Stimulated activated CD4-positive, alpha-beta T cell treated with anti-CD3 and anti-CD28 coated beads, Interleukin-15, amount 100 ng/mL, for 1 hour (primary cell): ENCODE results near the gene CDH15.
"Not testable (repeated sequence)": the region's sequence is repeated elsewhere in the genome, so short reads cannot be mapped to it uniquely, and the experiment has no call there.

ENCODE experiments used
- DNase-seq, 2 donors: peaks; one replicate each; pipeline ENCODE4 v3.0.0-alpha.2; 2020; ENCODE audit warnings: low read depth in 1 of 2, low spot score in 1 of 2

CDH15 gene

DNA sequence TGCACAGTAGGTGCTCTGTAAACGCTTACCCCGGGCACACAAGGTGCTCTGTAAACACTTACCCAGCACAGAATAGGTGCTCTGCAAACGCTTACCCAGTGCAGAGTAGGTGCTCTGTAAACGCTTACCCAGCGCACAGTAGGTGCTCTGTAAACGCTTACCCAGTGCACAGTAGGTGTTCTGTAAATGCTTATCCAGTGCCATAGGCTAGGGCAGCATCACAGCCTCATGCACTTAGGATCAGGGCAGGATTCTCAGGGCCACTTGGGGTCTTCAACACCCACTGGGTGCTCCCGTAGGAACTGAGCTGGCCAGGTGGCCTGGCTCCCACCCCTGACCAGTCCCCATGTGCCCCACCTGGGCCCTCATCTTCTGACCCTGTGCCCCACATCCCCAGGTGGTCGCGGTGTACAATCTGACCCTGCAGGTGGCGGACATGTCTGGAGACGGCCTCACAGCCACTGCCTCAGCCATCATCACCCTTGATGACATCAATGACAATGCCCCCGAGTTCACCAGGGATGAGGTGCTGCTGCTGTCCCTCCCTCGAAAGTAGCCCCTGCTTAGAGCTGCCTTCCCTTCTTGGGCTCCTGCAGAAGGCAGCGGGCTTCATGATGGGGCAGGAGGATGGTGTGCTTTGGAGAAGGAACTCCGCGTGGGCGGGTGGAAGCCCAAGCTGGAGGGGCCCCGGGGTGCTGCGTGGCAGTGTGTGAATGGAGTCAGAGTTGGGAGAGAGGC is 15.7 kb downstream of the CDH15 start:
- no peak for DNase-seq

DNA sequence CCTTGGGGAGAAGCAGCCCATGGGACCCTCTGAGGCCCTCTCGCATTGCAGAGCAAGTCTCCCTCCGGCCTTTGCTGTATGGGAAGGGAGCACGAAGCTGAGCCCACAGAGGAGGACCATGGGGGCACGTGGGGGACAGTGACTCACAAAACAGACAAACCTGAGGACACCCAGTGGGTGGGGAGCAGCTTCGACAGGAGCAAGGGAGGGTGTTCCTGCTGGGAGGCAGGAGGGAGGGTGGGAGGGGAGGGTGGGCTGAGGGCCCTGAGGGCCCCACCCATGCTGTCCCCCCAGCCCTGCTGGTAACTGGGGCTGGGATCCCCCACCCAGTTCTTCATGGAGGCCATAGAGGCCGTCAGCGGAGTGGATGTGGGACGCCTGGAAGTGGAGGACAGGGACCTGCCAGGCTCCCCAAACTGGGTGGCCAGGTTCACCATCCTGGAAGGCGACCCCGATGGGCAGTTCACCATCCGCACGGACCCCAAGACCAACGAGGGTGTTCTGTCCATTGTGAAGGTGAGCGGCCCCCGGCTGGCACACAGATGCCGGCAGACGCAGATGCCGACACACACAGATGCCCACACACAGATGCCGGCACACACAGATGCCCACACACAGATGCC is 16.3 kb downstream of the CDH15 start:
- DNase-seq, result no peak

DNA sequence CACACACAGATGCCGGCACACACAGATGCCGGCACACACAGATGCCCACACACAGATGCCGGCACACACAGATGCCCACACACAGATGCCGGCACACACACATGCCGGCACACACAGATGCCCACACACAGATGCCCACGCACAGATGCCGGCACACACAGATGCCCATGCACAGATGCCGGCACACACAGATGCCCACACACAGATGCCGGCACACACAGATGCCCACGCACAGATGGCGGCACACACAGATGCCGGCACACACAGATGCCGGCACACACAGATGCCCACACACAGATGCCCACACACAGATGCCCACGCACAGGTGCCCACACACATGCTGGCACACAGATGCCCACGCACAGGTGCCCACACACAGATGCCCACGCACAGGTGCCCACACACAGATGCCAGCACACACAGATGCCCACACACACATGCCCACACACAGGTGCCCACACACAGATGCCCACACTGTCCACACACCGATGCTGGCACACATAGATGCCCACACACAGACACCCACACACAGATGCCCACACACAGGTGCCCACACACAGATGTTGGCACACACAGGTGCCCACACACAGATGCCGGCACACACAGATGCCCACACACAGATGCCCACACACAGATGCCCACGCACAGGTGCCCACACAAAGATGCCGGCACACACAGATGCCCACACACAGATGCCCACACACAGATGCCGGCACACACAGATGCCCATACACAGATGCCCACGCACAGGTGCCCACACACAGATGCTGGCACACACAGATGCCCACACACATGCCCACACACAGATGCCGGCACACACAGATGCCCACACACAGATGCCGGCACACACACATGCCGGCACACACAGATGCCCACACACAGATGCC is 17.2 kb downstream of the CDH15 start:
- not testable (repeated sequence) for DNase-seq

DNA sequence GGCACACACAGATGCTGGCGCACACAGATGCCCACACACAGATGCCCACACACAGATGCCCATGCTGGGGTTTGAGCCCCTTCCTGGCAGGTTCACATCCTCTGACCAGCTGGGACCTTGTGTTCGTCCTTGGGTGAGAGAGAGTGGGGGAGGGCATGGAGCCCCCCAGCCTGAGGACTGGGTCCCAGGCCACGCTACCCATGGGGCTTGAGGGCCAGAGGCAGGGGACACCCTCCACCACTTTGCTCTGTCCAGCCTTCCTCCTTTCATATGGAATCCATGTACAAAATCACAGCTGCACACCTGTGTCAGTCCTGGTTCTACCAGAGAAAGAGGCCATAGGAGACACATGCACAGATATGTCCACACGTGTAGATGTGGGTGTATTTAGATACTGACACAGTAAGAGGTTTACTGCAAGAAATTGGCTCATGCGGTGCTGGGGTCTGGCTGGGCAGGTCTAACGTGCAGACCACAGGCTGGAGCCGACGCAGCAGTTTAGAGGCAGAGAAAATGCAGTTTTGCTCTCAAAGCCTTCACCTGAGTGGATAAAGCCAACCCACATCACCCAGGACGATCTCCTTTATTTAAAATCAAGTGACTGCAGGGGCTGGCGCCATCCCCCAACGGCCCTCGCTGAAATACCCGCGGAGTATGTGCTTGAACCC is 17.9 kb downstream of the CDH15 start:
- DNase-seq, result no peak

DNA sequence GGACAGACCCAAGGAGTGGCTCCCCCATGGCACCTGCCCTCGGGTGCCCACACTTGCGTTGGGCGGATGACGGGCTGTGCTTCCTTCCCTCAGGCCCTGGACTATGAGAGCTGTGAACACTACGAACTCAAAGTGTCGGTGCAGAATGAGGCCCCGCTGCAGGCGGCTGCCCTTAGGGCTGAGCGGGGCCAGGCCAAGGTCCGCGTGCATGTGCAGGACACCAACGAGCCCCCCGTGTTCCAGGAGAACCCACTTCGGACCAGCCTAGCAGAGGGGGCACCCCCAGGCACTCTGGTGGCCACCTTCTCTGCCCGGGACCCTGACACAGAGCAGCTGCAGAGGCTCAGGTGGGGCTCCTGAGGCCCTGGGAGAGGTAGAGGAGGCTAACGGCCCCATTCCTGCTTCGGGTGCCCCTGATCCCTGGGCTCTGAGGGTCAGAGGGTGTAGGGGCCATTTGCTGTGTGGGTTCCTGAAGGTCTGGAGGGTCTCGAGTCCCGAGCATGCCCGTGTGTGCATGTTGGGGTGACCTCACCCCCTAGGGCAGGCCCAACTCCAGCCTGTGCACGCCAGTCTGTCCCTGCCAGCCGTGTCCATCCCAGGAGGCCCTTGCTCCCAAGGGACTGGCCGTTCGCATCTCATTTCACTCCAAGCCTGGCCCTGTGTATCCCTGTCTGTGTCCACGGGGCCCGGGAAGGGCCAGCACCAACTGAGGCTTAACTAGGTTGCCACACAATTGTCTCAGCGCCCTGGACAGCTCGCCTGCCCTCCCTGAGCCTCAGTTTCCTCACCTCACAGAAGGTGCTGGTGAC is 18.8 kb downstream of the CDH15 start:
- no peak for DNase-seq

DNA sequence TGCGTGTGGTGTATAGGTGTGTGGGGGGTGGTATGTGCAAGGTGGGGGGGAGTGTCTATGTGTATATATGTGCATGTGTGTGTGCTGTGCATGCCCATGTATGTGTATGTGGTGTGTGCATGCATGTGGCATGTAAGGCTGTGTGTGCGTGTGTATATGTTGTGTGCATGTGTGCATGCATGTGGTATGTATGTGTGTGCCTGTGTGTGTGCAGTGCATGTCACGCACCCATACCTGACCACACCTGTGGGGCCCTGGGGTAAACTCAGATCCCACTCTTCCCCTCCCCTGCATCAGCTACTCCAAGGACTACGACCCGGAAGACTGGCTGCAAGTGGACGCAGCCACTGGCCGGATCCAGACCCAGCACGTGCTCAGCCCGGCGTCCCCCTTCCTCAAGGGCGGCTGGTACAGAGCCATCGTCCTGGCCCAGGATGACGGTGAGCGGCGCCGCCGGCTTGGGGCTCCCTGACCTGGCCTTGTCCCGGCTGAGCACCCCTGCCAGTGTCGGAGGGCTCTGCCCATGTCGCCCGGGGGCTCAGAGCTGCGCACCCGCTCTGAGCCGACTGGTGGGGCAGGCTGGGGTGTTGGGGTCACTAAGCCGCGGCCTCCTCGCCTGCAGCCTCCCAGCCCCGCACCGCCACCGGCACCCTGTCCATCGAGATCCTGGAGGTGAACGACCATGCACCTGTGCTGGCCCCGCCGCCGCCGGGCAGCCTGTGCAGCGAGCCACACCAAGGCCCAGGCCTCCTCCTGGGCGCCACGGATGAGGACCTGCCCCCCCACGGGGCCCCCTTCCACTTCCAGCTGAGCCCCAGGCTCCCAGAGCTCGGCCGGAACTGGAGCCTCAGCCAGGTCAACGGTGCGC is 19.7 kb downstream of the CDH15 start:
- DNase-seq, result no peak

DNA sequence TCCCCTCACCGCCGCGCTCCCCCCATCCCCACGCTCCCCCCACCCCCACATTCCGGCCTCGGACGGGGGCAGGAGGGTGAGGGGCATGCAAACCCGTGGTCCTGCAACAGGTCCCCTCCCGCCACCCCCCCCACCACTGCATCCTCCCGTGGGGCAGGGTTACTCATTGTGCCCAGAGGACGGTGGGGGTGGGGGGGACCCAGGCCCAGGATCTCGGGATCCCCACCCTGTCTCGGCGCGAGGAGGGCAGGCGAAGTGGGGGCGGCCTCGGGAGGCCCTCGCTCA is 20.3 kb downstream of the CDH15 start:
- DNase-seq, result no peak

DNA sequence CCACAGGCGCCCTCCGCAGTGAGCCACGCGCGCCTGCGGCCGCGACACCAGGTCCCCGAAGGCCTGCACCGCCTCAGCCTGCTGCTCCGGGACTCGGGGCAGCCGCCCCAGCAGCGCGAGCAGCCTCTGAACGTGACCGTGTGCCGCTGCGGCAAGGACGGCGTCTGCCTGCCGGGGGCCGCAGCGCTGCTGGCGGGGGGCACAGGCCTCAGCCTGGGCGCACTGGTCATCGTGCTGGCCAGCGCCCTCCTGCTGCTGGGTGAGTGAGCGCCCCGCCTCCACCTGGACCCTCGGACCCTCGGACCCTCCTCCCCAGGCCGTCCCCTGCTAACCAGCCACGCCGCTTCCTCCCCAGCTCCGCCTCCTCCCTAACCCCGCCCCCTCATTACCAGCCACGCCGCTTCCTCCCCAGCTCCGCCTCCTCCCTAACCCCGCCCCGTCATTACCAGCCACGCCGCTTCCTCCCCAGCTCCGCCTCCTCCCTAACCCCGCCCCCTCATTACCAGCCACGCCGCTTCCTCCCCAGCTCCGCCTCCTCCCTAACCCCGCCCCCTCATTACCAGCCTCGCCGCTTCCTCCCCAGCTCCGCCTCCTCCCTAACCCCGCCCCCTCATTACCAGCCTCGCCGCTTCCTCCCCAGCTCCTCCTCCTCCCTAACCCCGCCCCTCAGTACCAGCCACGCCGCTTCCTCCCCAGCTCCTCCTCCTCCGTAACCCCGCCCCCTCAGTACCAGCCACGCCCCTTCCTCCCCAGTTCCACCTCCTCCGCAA is 20.8 kb downstream of the CDH15 start:
- not testable (repeated sequence) for DNase-seq

DNA sequence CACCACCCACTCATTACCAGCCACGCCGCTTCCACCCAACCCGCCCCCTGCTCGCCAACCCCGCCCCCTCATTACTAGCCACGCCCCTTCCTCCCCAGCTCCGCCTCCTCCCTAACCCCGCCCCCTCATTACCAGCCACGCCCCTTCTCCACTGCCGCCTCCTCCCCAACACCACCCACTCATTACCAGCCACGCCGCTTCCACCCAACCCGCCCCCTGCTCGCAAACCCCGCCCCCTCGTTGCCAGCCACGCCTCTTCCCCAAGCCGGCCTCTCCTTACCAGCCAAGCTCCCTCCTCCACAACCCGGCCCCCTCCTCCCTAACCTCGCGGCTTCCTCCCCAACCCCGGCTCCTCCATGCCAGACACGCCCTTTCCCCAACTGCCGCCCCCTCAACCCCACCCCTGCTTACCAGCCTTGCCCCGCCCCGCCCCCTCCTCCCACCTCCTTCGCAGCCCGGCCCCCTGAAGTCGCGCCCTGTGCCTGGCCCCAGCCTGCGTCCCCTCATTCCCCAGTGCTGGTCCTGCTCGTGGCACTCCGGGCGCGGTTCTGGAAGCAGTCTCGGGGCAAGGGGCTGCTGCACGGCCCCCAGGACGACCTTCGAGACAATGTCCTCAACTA is 21.5 kb downstream of the CDH15 start:
- DNase-seq, result peak in 1 of 2 donors; percentile 57

DNA sequence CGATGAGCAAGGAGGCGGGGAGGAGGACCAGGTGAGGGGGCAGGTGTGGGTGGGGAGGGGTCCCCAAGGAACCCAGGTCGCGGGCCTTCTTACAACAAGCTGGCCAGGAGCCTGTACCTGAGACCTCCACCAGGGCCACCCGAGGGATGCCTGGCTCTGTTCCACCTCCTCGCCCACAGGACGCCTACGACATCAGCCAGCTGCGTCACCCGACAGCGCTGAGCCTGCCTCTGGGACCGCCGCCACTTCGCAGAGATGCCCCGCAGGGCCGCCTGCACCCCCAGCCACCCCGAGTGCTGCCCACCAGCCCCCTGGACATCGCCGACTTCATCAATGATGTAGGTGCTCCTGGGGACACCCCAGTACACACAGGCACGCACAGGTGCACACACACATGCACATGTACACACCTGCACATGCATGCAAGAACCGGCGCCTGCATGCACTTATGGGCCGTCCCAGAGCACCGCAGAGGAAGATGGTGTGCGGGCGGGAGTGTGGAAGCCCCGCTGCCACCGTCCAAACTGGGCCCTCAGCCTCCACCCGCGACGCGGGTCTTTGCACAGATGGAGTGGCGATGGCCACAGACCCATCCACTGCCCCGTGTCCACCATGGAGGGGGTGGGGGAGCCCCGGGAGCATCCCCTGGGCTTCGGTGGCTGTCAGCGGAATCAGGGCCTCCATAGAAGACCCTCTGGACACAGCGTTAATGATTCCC is 22.2 kb downstream of the CDH15 start:
- DNase-seq, result no peak

DNA sequence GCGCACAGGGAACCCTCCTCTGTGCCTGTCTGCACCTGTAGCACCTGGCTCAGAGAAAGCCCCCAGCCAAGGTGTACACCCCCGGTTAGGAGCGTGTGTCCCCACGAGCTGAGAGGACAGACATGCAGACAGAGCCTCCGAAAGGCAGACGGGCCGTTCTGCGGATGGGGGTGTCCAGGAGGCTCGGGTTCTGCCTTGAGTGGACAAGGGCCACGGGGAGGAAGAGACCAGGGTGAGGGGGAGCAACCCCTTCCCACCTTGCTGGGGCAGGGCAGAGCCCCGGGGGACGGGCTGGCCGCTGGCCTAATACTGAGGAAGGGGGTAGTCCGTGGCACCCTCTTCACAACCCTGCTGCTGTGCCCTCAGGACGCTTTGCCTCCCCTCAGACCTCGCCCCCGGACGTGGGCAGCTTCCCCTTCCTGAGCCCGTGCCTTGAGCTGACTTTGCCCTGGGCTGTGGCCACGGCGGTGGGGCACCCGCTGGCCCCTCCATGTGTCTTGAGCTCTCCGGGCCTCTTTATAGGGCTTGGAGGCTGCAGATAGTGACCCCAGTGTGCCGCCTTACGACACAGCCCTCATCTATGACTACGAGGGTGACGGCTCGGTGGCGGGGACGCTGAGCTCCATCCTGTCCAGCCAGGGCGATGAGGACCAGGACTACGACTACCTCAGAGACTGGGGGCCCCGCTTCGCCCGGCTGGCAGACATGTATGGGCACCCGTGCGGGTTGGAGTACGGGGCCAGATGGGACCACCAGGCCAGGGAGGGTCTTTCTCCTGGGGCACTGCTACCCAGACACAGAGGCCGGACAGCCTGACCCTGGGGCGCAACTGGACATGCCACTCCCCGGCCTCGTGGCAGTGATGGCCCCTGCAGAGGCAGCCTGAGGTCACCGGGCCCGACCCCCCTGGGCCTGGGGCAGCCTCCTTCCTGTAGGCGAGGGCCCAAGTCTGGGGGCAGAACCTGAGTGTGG is 23.1 kb downstream of the CDH15 start:
- no peak for DNase-seq

DNA sequence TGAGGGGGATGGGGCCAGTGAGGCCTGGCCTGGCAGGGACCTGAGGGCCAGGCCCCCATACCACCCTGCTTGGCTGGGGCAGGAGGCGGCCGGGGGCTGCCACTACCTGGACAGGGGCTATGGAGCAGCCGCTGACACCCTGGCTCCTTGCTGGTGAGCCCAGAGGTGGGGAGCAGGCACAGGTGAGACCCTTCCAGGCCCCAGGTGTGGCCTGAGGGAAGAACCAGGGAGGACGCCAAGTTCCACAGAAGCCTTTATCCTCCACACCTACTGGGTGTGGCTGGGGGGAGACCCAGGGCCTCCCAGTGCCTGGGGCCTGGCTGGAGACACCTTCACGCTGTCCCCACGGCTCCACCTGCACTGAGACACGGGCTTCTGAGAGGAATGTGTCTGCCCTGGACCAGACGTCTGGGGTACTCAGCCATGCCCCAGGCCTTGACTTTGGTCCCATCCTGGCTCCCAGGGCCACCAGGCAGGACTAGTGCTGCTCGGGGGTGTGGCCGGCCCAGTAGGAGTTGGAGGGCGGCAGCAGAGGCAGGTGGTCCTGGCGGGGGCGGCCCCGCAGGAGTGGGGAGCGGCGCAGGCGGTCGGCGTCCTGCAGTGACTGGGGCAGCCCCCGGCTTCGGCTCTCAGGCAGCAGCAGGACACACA is 24.1 kb downstream of the CDH15 start:
- no peak for DNase-seq

DNA sequence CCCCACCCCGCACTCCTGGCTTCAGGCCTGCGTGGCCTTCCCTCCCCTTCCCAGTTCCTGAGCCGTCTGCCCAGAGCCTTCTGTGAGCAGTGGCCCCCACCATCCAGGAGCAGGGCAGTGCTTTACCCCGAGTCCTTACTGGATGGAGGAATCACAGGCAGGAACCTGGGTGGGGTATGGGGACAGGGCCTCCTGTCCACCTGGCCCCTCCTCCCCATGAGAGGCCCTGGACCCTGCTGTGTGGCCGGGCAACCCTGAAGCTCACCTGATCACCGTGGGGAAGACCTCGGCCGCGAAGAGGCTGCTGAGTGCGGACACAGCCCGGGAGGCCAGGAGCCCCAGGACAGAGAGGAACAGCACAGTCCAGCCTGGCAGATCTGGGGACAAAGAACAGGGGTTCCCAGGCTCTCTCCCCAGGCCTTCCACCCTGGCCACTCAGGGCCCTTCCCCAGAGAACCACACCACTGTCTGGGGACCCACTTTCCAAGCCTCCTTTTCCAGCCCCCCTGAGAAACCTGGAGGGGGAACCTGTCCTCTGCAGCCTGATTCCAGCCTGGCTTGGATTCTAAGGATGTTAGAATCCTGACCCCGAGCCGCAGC is 25.6 kb downstream of the CDH15 start:
- no peak for DNase-seq

DNA sequence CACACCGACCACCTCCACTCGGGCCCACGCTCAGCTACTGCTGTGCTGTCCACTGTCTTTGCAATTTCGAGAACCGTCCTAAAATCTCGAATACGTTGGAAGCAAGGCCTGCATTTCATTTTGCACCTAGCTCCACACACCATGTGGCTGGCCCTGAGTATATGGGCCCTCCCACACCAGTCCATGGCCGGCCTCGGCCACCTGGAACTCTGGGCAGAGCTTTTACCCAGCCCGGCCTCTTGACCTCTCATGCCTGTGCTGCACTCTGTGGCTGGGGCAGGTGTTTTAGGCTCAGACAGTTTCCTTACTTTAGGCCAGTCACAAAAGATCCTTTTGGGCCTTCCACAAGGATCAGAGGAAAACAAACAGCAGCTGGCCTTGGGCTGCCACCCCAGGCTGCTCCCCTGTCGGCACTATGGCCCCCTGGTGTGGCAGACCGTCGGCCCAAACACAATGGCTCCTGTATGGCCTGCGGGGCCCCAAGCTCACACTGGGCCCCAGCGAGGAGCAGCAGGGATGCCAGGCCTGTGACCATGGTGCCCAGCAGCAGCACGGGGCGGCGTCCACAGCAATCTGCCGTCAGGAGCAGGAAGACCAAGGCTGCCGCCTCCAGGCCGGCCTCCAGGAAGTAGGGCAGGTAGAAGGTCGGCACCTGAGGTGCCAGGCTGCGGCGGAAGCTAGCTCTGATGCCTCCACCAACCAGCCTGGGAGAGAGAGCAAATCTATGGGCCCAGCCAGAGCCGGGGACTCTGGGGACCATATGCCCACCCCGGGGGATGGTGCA is 26.3 kb downstream of the CDH15 start:
- DNase-seq, result no peak
